Fibroblast of skin of right biceps (primary cell): ENCODE measurements around the gene SMIM22.

ENCODE experiments used
- DNase-seq: peaks from one replicate; pipeline ENCODE4 v3.0.0-alpha.2; 2013

SMIM22 gene

DNA sequence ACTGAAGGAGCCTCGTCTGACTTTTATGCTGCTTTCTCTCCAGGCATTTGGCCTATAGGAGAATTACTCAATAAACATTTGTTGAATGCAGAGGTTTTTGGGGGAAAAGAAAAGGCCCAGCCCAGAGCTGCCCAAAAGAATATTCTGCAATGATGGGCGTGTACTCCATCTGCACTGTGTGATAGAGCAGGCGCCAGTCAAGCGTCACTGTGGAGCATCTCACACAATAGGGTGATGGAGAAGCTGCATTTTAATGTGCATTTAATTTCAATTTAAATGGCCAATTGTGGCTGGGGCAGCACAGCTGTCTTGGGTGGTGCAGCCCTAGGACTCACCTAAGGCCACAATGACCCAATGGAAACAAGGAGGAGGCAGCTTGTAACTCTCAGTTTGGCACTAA is 31.4 kb downstream of the SMIM22 start:
- no peak for DNase-seq

DNA sequence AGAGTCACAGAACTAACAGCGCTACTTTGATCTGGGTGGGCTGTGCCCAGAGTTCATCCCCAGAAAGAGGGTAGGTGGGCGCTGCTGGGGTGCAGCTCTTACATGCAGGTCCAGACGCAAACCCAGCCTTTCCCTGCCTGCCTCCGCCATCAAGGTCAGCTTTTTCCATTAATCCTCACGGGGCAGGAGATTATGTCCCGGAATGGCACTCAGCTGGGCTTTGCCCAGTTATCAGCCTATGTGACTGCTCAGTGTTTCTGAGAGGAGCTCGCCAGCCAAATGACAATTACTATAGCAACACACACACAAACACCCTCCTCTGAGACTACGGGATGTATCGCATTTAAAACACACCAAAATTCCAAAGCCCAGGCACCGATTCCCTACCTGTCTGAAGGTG is 31.8 kb downstream of the SMIM22 start:
- DNase-seq, result no peak

GRCh38 chr16:4828567-4829321 is 33.6 kb downstream of the SMIM22 start:
- no peak for DNase-seq

DNA sequence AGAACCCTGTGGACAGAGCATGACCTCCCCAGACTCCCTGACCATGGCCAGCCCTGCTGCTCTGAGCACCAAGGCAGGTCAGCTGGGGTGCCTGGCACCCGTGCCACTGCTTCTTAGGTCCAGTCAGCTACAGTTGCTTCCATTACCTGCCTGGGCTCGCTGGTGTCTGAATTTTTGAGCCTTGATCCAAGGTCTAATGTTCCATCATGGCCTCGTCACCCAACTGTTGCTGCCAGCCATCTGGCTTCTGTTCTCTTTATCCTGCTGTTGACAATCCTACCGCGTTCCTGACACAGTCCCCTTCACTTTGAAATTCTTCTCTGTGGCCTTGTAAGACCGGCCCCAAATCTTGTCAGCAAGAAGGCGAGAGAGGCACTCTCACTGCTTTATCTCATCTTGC is 35.2 kb downstream of the SMIM22 start:
- no peak for DNase-seq

- no peak for DNase-seq
Measured at GRCh38 chr16:4831616-4832015, 36.4 kb downstream of the SMIM22 start.

GRCh38 chr16:4832698-4833343 is 37.7 kb downstream of the SMIM22 start:
- DNase-seq, result no peak

- no peak for DNase-seq
Measured at GRCh38 chr16:4833584-4833983, 38.4 kb downstream of the SMIM22 start.

- no peak for DNase-seq
Measured at GRCh38 chr16:4836727-4837126, 41.6 kb downstream of the SMIM22 start.

- no peak for DNase-seq
Measured at GRCh38 chr16:4837733-4838501, 42.7 kb downstream of the SMIM22 start.

GRCh38 chr16:4839942-4840341 is 44.8 kb downstream of the SMIM22 start:
- DNase-seq, result no peak

- no peak for DNase-seq
Measured at GRCh38 chr16:4840984-4841383, 45.8 kb downstream of the SMIM22 start.
